NCI-H187 (cell line): ENCODE results near the gene NAPB.

ENCODE experiments used
- DNase-seq, 2 experiments: peaks; one replicate each; lab custom pipeline; 2025; lab: John Stamatoyannopoulos, UW

NAPB gene

GRCh38 chr20:23404196-23404595, 17.1 kb downstream of the NAPB start:
- no peak for DNase-seq

- no peak for DNase-seq
Measured at GRCh38 chr20:23403751-23404150, 17.5 kb downstream of the NAPB start.

- no peak for DNase-seq
Measured at GRCh38 chr20:23401051-23401450, 20.2 kb downstream of the NAPB start.

GRCh38 chr20:23399568-23400241, 21.6 kb downstream of the NAPB start:
- DNase-seq, result no peak

- DNase-seq, result no peak
Measured at GRCh38 chr20:23397961-23398360, 23.3 kb downstream of the NAPB start.

GRCh38 chr20:23396950-23397627, 24.2 kb downstream of the NAPB start:
- no peak for DNase-seq

GRCh38 chr20:23393996-23394775, 27.1 kb downstream of the NAPB start:
- no peak for DNase-seq

- DNase-seq, result no peak
Measured at GRCh38 chr20:23391707-23392310, 29.5 kb downstream of the NAPB start.

- DNase-seq, result no peak
Measured at GRCh38 chr20:23390091-23390774, 31.1 kb downstream of the NAPB start.

GRCh38 chr20:23387118-23387443, 34.2 kb downstream of the NAPB start:
- no peak for DNase-seq

GRCh38 chr20:23386304-23387117, 34.8 kb downstream of the NAPB start:
- no peak for DNase-seq

- DNase-seq, result no peak
Measured at GRCh38 chr20:23381876-23382275, 39.4 kb downstream of the NAPB start.

GRCh38 chr20:23379772-23380171, 41.5 kb downstream of the NAPB start:
- no peak for DNase-seq

GRCh38 chr20:23375827-23376226, 45.5 kb downstream of the NAPB start:
- no peak for DNase-seq

GRCh38 chr20:23374441-23374840, 46.8 kb downstream of the NAPB start:
- DNase-seq, result no peak

GRCh38 chr20:23371496-23371895, 49.8 kb downstream of the NAPB start:
- DNase-seq, result no peak

- no peak for DNase-seq
Measured at GRCh38 chr20:23370873-23371272, 50.4 kb downstream of the NAPB start.

- no peak for DNase-seq
Measured at GRCh38 chr20:23370274-23370673, 51.0 kb downstream of the NAPB start.

GRCh38 chr20:23369072-23369823, 52.0 kb downstream of the NAPB start:
- DNase-seq, result no peak

- DNase-seq, result no peak
Measured at GRCh38 chr20:23368316-23369071, 52.8 kb downstream of the NAPB start.
